Common myeloid progenitor, CD34-positive (primary cell): ENCODE data around the gene SLX4IP.

Experiments used
- CTCF ChIA-PET: fragments of 350-600 bp; sonication (Branson Sonifier 250); formaldehyde crosslinking; loops from one replicate; lab custom pipeline; 2021; ENCODE audit warnings: antibody characterized with exemption; lab: Charles Lee
- POLR2A ChIA-PET: fragments of 350-600 bp; sonication (Branson Sonifier 250); formaldehyde crosslinking; loops from one replicate; lab custom pipeline; 2021; ENCODE audit warnings: antibody characterized with exemption; lab: Charles Lee
- DNase-seq, 3 donors: peaks; one replicate each; pipeline versions ENCODE4 v3.0.0 to v3.0.0-alpha.2; 2013
- H3K27ac ChIP-seq, 2 experiments: 1 replicate in 1 of 2; 2 replicates in 1 of 2; pipeline ENCODE4 v1.7.0; 2013; ENCODE audit warnings: inconsistent platforms in 2 of 2, low read length in 2 of 2, mild to moderate bottlenecking in 2 of 2, low read depth in 1 of 2, moderate library complexity in 1 of 2; ENCODE audit not compliant: severe bottlenecking in 2 of 2, insufficient read depth in 1 of 2, poor library complexity in 1 of 2
- H3K27me3 ChIP-seq, 5 experiments: replicated peaks in 2 of 5; 1 replicate in 3 of 5; 2 replicates in 2 of 5; pipeline versions ENCODE4 v1.6.1 to v1.7.0; 2013; ENCODE audit warnings: low read length in 4 of 5, mild to moderate bottlenecking in 2 of 5, moderate library complexity in 2 of 5, inconsistent platforms in 1 of 5; ENCODE audit not compliant: insufficient read depth in 5 of 5, control insufficient read depth in 4 of 5
- H3K36me3 ChIP-seq, 4 experiments: 1 replicate in 2 of 4; 2 replicates in 2 of 4; pipeline versions ENCODE4 v1.6.1 to v1.7.0; 2013; ENCODE audit warnings: low read length in 3 of 4, control low read depth in 1 of 4, mild to moderate bottlenecking in 1 of 4; ENCODE audit not compliant: control insufficient read depth in 4 of 4, insufficient read depth in 4 of 4
- H3K4me1 ChIP-seq, 4 experiments: 1 replicate in 3 of 4; 2 replicates in 1 of 4; pipeline versions ENCODE4 v1.6.1 to v1.7.1; 2013; ENCODE audit warnings: low read length in 3 of 4, mild to moderate bottlenecking in 3 of 4, control low read depth in 1 of 4, inconsistent platforms in 1 of 4, moderate library complexity in 1 of 4; ENCODE audit not compliant: control insufficient read depth in 4 of 4, insufficient read depth in 4 of 4; ENCODE audit errors: control extremely low read depth in 1 of 4
- H3K4me3 ChIP-seq, 7 experiments: 1 replicate in 4 of 7; 2 replicates in 3 of 7; pipeline versions ENCODE4 v1.5.1 to v1.7.0; 2013; ENCODE audit warnings: mild to moderate bottlenecking in 7 of 7, low read length in 6 of 7, moderate library complexity in 6 of 7, inconsistent platforms in 2 of 7, low read depth in 2 of 7, control low read depth in 1 of 7; ENCODE audit not compliant: insufficient read depth in 4 of 7, control insufficient read depth in 1 of 7; ENCODE audit errors: extremely low read depth in 1 of 7
- H3K9me3 ChIP-seq, 5 experiments: 1 replicate in 4 of 5; 2 replicates in 1 of 5; pipeline versions ENCODE4 v1.6.1 to v1.7.1; 2013; ENCODE audit warnings: low read length in 4 of 5, mild to moderate bottlenecking in 2 of 5, inconsistent platforms in 1 of 5, low read depth in 1 of 5, moderate library complexity in 1 of 5; ENCODE audit not compliant: control insufficient read depth in 4 of 5, insufficient read depth in 2 of 5; ENCODE audit errors: control extremely low read depth in 1 of 5
- WGBS: methylation state at CpG from one replicate; pipeline ENCODE4 v1.1.5; 2013; ENCODE audit not compliant: insufficient coverage; 5-methylcytosine and 5-hydroxymethylcytosine counted together

The SLX4IP gene

DNA sequence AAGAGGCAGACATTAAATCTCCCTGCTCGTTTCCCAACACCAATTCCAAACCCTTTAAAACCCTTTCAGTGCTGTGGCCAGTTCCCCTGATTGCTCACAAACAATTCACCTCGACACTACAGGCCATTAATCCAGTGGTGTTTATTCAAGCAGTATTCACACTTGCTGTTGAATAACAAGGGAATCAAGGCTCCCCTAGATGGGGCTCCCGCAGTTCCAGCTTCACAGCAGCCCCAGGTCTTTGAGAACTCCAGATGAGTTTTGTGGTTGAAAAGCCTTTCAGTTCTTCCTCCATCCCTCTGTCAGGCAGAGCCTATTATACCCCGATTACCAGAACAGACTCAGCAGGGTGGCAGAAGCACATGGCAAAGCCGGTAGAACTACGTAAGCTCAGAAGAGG, 202.5 kb downstream of the SLX4IP start:
- Histone ChIP-seq H3K27ac (no peak overlapping the region), H3K27me3 (no peaks in the 10 kb centered on the region), H3K36me3 (peaks cover 0 to 49% (median 14%) of the 10 kb centered on the region in 4 experiments), H3K4me1 (peaks cover 0 to 9% (median 0%) of the 10 kb centered on the region in 4 experiments), H3K4me3 (no peak overlapping the region), H3K9me3 (no peaks in the 10 kb centered on the region)
- WGBS, result 94% methylated on average over 5 of the region's 6 CpGs
- ChIA-PET POLR2A (no interaction called here), CTCF (interaction anchor here (0.6 kb wide), 1 partner anchor 85 kb away, joined by 3 read pairs; no protein-coding TSS in a partner anchor)
- DNase-seq, result no peak

DNA sequence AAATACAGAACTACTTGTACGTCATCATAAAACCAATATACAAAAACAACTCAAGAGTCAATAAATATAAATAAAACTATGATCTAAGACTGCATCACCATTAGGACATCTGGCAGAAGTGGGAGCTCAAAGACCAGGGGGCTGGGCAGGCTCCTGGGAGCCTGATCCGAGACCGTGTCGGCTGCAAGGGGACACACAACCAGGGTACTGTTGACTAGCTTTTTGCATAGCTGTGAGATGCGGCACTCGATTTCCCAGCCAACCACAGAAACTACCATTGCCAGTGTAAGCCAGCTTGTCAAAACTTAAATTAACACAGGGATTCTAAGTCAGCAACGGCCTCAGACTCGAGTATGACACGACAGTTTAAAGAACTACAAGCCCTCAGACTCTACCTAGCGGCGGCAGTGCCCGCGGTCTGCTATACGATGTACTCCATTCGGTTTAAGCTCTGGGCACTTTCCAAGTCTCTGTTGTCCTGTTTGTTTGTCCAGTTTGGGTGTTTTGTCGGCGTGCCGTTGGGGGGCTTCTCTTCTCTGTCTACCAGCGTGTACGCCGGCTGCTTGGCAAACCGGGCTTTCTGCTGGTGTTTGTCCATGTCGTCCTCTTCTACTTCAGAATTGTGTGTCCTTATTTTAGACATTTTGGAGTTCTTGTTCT, 204.1 kb downstream of the SLX4IP start:
- Histone ChIP-seq H3K4me3 (no peak overlapping the region), H3K9me3 (no peaks in the 10 kb centered on the region), H3K27me3 (no peaks in the 10 kb centered on the region), H3K27ac (no peak overlapping the region), H3K36me3 (peaks cover 0 to 57% (median 13%) of the 10 kb centered on the region in 4 experiments), H3K4me1 (peaks cover 0 to 25% (median 6%) of the 10 kb centered on the region in 4 experiments)
- POLR2A ChIA-PET, result no interaction called here
- DNase-seq, result no peak
- WGBS, result over 99% methylated on average over 12 of the region's 23 CpGs
- CTCF ChIA-PET, result interaction anchor here (0.7 to 1.5 kb wide), 2 partner anchors 10 to 159 kb away, joined by 3 to 4 read pairs; no protein-coding TSS in a partner anchor

DNA sequence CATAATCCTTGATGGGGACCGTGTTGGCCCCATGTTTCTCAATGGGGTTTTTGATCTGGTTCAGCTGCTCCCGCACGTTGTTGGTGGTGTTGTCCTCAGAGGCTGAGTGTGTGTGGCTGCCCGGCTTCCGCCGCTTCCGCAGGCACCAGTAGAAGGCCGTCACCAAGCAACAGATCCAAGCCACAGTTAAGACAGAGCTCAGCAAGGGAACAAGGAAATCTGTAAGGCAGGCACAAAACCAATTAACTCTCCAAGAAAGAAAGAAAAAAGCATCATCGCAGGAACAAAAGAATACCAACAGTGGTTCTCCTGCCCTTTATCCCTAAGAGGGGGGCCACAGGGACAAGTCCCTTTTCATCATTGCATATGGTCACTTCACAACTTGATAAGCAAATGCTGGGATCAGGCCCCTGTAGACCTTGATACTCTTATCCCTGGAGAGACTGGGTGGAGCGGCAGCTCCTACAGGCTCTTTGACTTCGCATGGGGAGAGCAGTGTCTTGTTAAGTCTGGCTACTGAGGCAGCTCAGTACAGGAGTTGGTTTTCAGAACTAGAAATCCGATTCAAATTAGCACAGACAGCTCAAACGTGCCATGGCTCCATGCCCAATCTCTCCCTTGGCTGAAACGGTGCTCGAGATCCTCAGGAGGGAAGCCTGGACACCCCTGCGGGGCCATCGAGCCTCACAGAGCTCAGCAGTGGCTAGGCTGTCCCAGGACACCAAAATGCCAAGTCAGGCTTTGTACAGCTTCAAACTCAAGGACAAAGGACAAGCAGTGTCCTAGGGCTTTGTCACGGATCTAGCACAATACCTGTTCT, 204.8 kb downstream of the SLX4IP start:
- Histone ChIP-seq H3K4me1 (peaks cover 0 to 33% (median 10%) of the 10 kb centered on the region in 4 experiments), H3K27ac (no peak overlapping the region), H3K27me3 (no peaks in the 10 kb centered on the region), H3K9me3 (no peaks in the 10 kb centered on the region), H3K36me3 (peaks cover 0 to 63% (median 13%) of the 10 kb centered on the region in 4 experiments), H3K4me3 (no peak overlapping the region)
- POLR2A ChIA-PET, result no interaction called here
- no peak for DNase-seq
- CTCF ChIA-PET, result interaction anchor here (1.5 to 1.6 kb wide), 2 partner anchors 9 to 11 kb away, joined by 3 to 4 read pairs; no protein-coding TSS in a partner anchor
- WGBS, result 97% methylated on average over 15 of the region's 18 CpGs

GRCh38 chr20:10640897-10641296, 205.8 kb downstream of the SLX4IP start:
- Histone ChIP-seq H3K9me3 (no peaks in the 10 kb centered on the region), H3K4me3 (no peak overlapping the region), H3K36me3 (peaks cover 1 to 73% (median 19%) of the 10 kb centered on the region in 4 experiments), H3K27ac (no peak overlapping the region), H3K27me3 (no peaks in the 10 kb centered on the region), H3K4me1 (peaks cover 0 to 34% (median 10%) of the 10 kb centered on the region in 4 experiments)
- ChIA-PET CTCF (interaction anchor here (1.5 to 1.6 kb wide), 2 partner anchors 8 to 10 kb away, joined by 3 to 4 read pairs; no protein-coding TSS in a partner anchor), POLR2A (no interaction called here)
- WGBS, result 98% methylated on average over 5 of the region's 12 CpGs
- DNase-seq, result no peak

- 98% methylated on average over 11 of the region's 12 CpGs for WGBS
- CTCF ChIA-PET, result interaction anchor here (0.9 to 1.6 kb wide), 2 partner anchors 9 to 18 kb away, joined by 3 to 4 read pairs; no protein-coding TSS in a partner anchor
These were observed 206.4 kb downstream of the SLX4IP start for GRCh38 chr20:10641467-10641866.

GRCh38 chr20:10641893-10642292, 206.8 kb downstream of the SLX4IP start:
- Histone ChIP-seq H3K36me3 (peaks cover 4 to 73% (median 22%) of the 10 kb centered on the region in 4 experiments), H3K27me3 (no peaks in the 10 kb centered on the region), H3K4me3 (no peak overlapping the region), H3K9me3 (no peaks in the 10 kb centered on the region), H3K27ac (no peak overlapping the region), H3K4me1 (peaks cover 0 to 29% (median 10%) of the 10 kb centered on the region in 4 experiments)
- WGBS, result 94% methylated on average over 7 of the region's 7 CpGs
- DNase-seq, result no peak
- CTCF ChIA-PET, result interaction anchor here (0.9 kb wide), 1 partner anchor 19 kb away, joined by 4 read pairs; no protein-coding TSS in a partner anchor
- POLR2A ChIA-PET, result no interaction called here

More at GRCh38 chr20:10641467-10641866, 206.4 kb downstream of the SLX4IP start:
- H3K27me3 ChIP-seq, result no peaks in the 10 kb centered on the region
- H3K9me3 ChIP-seq, result no peaks in the 10 kb centered on the region
- H3K4me3 ChIP-seq, result no peak overlapping the region
- peaks cover 0 to 33% (median 10%) of the 10 kb centered on the region in 4 experiments for H3K4me1 ChIP-seq
- POLR2A ChIA-PET, result no interaction called here
- H3K27ac ChIP-seq, result no peak overlapping the region
- DNase-seq, result no peak
- H3K36me3 ChIP-seq, result peaks cover 4 to 76% (median 21%) of the 10 kb centered on the region in 4 experiments
